ENCODE results near the gene OLFM2. TPM values are rescaled to one million over a fixed set of nuclear protein-coding genes. Genes with fewer than 3 reads are reported as not detected.

OLFM2 gene
- total RNA-seq, 4 donors from 2014 or later, result 4.6 to 114 (median 24.8) TPM; not detected in 1

- intact Hi-C loops (cut with DNase I; ENCODE audit: low total_unique reads), result no loop called here
- no peaks in the 10 kb centered on the region for H3K9me3 ChIP-seq
- TF ChIP-seq POLR2A (IDR thresholded peaks at IDR 0.05), result no peak
- TF ChIP-seq, protein P1, sequence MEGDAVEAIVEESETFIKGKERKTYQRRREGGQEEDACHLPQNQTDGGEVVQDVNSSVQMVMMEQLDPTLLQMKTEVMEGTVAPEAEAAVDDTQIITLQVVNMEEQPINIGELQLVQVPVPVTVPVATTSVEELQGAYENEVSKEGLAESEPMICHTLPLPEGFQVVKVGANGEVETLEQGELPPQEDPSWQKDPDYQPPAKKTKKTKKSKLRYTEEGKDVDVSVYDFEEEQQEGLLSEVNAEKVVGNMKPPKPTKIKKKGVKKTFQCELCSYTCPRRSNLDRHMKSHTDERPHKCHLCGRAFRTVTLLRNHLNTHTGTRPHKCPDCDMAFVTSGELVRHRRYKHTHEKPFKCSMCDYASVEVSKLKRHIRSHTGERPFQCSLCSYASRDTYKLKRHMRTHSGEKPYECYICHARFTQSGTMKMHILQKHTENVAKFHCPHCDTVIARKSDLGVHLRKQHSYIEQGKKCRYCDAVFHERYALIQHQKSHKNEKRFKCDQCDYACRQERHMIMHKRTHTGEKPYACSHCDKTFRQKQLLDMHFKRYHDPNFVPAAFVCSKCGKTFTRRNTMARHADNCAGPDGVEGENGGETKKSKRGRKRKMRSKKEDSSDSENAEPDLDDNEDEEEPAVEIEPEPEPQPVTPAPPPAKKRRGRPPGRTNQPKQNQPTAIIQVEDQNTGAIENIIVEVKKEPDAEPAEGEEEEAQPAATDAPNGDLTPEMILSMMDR (IDR thresholded peaks at IDR 0.05), result no peak
Observed at GRCh38 chr19:9811139-9811538, 125.2 kb downstream of the OLFM2 start.

GRCh38 chr19:9808855-9809824, 127.2 kb downstream of the OLFM2 start:
- H3K9me3 ChIP-seq, result no peaks in the 10 kb centered on the region
- H3K27me3 ChIP-seq, result no peaks in the 10 kb centered on the region
- intact Hi-C loops (cut with DNase I; ENCODE audit: low total_unique reads), result no loop called here
- no peak overlapping the region for H3K27ac ChIP-seq
- H3K36me3 ChIP-seq, result no peaks in the 10 kb centered on the region
- TF ChIP-seq, protein P1 (IDR thresholded peaks at IDR 0.05), result no peak
- TF ChIP-seq POLR2A (IDR thresholded peaks at IDR 0.05), result no peak
- no peaks in the 10 kb centered on the region for H3K4me1 ChIP-seq
- H3K4me3 ChIP-seq, result no peak overlapping the region
- DNase-seq, result no peak

More at GRCh38 chr19:9811139-9811538, 125.2 kb downstream of the OLFM2 start:
- no peak overlapping the region for H3K4me3 ChIP-seq
- H3K27me3 ChIP-seq, result no peaks in the 10 kb centered on the region
- H3K27ac ChIP-seq, result no peak overlapping the region
- no peaks in the 10 kb centered on the region for H3K4me1 ChIP-seq
- DNase-seq, result no peak
- H3K36me3 ChIP-seq, result no peaks in the 10 kb centered on the region

GRCh38 chr19:9806803-9807202, 129.5 kb downstream of the OLFM2 start:
- Histone ChIP-seq H3K9me3 (no peaks in the 10 kb centered on the region), H3K27me3 (no peaks in the 10 kb centered on the region), H3K27ac (no peak overlapping the region), H3K36me3 (no peaks in the 10 kb centered on the region), H3K4me3 (no peak overlapping the region), H3K4me1 (no peaks in the 10 kb centered on the region)
- DNase-seq, result no peak
- TF ChIP-seq, protein P1 (IDR thresholded peaks at IDR 0.05), result no peak
- TF ChIP-seq POLR2A (IDR thresholded peaks at IDR 0.05), result no peak
- intact Hi-C loops (cut with DNase I; ENCODE audit: low total_unique reads), result no loop called here

Small RNA genes within 50 kb of the gene (small RNA-seq; reads per million reads assigned to genes)
- gene RF00156, result not detected

Other genes with a start within 250 kb of the OLFM2 start
- gene ZNF846, start 167.8 kb downstream of the OLFM2 start, total RNA-seq, result 10 to 100 TPM; 15.0 to 71.0 (median 39.7) TPM
- 10 to 100 TPM in 3 of 4 donors, 1 to 10 TPM in 1; 8.2 to 25.4 (median 18.6) TPM for gene FBXL12, start 117.4 kb downstream of the OLFM2 start, total RNA-seq
- 1,000 to 10,000 TPM in 1 of 4 donors, 100 to 1,000 TPM in 3; 180 to 1,153 (median 222) TPM for gene UBL5, start 108.6 kb downstream of the OLFM2 start, total RNA-seq
- 10 to 100 TPM; 36.5 to 85.3 (median 56.9) TPM for gene PIN1, start 101.2 kb downstream of the OLFM2 start, total RNA-seq
- 10 to 100 TPM; 12.6 to 43.3 (median 25.6) TPM for gene COL5A3, start 74.0 kb upstream of the OLFM2 start, total RNA-seq
- gene RDH8, start 77.0 kb upstream of the OLFM2 start, total RNA-seq, result not detected
- 10 to 100 TPM; 23.2 to 79.2 (median 44.8) TPM for gene SHFL, start 149.8 kb upstream of the OLFM2 start, total RNA-seq
- gene ANGPTL6, start 166.2 kb upstream of the OLFM2 start, total RNA-seq, result 1 to 10 TPM in 1 of 4 donors, not detected in 3; 5.5 TPM
- 10 to 100 TPM in 3 of 4 donors, 1 to 10 TPM in 1; 5.6 to 54.8 (median 26.1) TPM for gene PPAN, start 169.8 kb upstream of the OLFM2 start, total RNA-seq
- 10 to 100 TPM in 1 of 4 donors, 1 to 10 TPM in 2, under 1 TPM in 1; 0.51 to 19.1 (median 4.4) TPM for gene P2RY11, start 175.2 kb upstream of the OLFM2 start, total RNA-seq
- gene EIF3G, start 183.4 kb upstream of the OLFM2 start, total RNA-seq, result 100 to 1,000 TPM; 162 to 460 (median 226) TPM